H1 (cell line): ENCODE measurements around the gene CDC40. TPM values are rescaled to one million over a fixed set of nuclear protein-coding genes. Genes with fewer than 3 reads are reported as not detected.
A peak's percentile ranks its signal among the peaks of the same experiment; 100 is the strongest.

Experiments
- CTCF ChIA-PET: fragments of 300-600 bp; sonication (Branson Sonifier 250); formaldehyde crosslinking; loops from one replicate; lab custom pipeline; 2021; ENCODE audit not compliant: partially characterized antibody; lab: Charles Lee
- POLR2A ChIA-PET: fragments of 300-600 bp; sonication (Branson Sonifier 250); formaldehyde crosslinking; loops from one replicate; lab custom pipeline; 2021; ENCODE audit warnings: inconsistent platforms; ENCODE audit not compliant: partially characterized antibody; lab: Charles Lee
- DNase-seq, 2 experiments: peaks; one replicate each; pipeline versions ENCODE4 v3.0.0 to v3.0.0-alpha.2; 2010 to 2022; ENCODE audit warnings: low spot score in 2 of 2, low read depth in 1 of 2, mixed read lengths in 1 of 2
- FAIRE-seq: peaks from 2 replicates; lab custom pipeline; 2011; peaks lifted over from hg19 to GRCh38; lab: Jason Lieb, UNC
- H2AFZ ChIP-seq: 2 replicates; pipeline ENCODE4 v1.8.1; 2012; ENCODE audit warnings: low read length, inconsistent platforms
- H2AK5ac ChIP-seq: 2 replicates; pipeline ENCODE4 v1.6.1; 2013; ENCODE audit warnings: low read depth, low read length
- H2BK120ac ChIP-seq: replicated peaks from 2 replicates; pipeline ENCODE3; 2013; ENCODE audit warnings: low read depth, low read length, inconsistent platforms
- H2BK12ac ChIP-seq: 2 replicates; pipeline ENCODE4 v1.6.1; 2013; ENCODE audit warnings: low read depth, low read length
- H2BK15ac ChIP-seq: 2 replicates; pipeline ENCODE4 v1.6.1; 2013; ENCODE audit warnings: low read length
- H2BK20ac ChIP-seq: 2 replicates; pipeline ENCODE4 v1.6.1; 2013; ENCODE audit warnings: low read length
- H2BK5ac ChIP-seq: 2 replicates; pipeline ENCODE4 v1.6.1; 2013; ENCODE audit warnings: low read depth, low read length
- H3K14ac ChIP-seq: 2 replicates; pipeline ENCODE4 v1.6.1; 2013; ENCODE audit warnings: inconsistent platforms; ENCODE audit not compliant: insufficient read length
- H3K18ac ChIP-seq: 2 replicates; pipeline ENCODE4 v1.6.1; 2013; ENCODE audit warnings: low read length; ENCODE audit errors: extremely low read depth
- H3K23ac ChIP-seq: 2 replicates; pipeline ENCODE4 v1.6.1; 2013; ENCODE audit warnings: inconsistent platforms; ENCODE audit not compliant: insufficient read length
- H3K23me2 ChIP-seq: 2 replicates; pipeline ENCODE4 v1.6.1; 2013; ENCODE audit warnings: low read depth, low read length
- H3K27ac ChIP-seq: 2 replicates; pipeline ENCODE4 v1.6.1; 2011; ENCODE audit warnings: low read depth, low read length, inconsistent platforms
- H3K27me3 ChIP-seq, 4 experiments: replicated peaks in 1 of 4; 1 replicate in 1 of 4; 2 replicates in 3 of 4; pipeline versions ENCODE4 v1.6.1 to v1.8.1; 2011 to 2013; ENCODE audit warnings: low read length in 3 of 4, mild to moderate bottlenecking in 3 of 4, inconsistent platforms in 2 of 4, mixed read lengths in 2 of 4, moderate library complexity in 1 of 4; ENCODE audit not compliant: control insufficient read depth in 3 of 4, insufficient read depth in 3 of 4; ENCODE audit errors: extremely low read depth in 1 of 4
- H3K36me3 ChIP-seq, 4 experiments: 2 replicates each; pipeline versions ENCODE4 v1.6.1 to v1.8.1; 2011 to 2013; ENCODE audit warnings: mild to moderate bottlenecking in 4 of 4, low read length in 3 of 4, moderate library complexity in 2 of 4, control low read depth in 1 of 4, inconsistent platforms in 1 of 4; ENCODE audit not compliant: insufficient read depth in 4 of 4, control insufficient read depth in 2 of 4
- H3K4ac ChIP-seq: replicated peaks from 2 replicates; pipeline ENCODE3; 2013; ENCODE audit warnings: low read length, low read depth, mixed read lengths, inconsistent platforms; ENCODE audit not compliant: insufficient read length
- H3K4me1 ChIP-seq, 4 experiments: replicated peaks in 1 of 4; 1 replicate in 1 of 4; 2 replicates in 3 of 4; pipeline versions ENCODE4 v1.6.1 to v1.8.1; 2011 to 2013; ENCODE audit warnings: low read length in 3 of 4, inconsistent platforms in 2 of 4, mixed read lengths in 1 of 4; ENCODE audit not compliant: insufficient read depth in 4 of 4, control insufficient read depth in 3 of 4
- H3K4me2 ChIP-seq, 2 experiments: 2 replicates each; pipeline versions ENCODE4 v1.6.1 to v1.8.1; 2011 to 2013; ENCODE audit warnings: low read depth in 2 of 2, low read length in 2 of 2, control low read depth in 1 of 2, inconsistent platforms in 1 of 2, mild to moderate bottlenecking in 1 of 2; ENCODE audit not compliant: insufficient read depth in 1 of 2
- H3K4me3 ChIP-seq, 4 experiments: fragments of 200-600, 300-600 bp in 1 of 4; sonication (generic), shearing (Covaris generic), sonication (Bioruptor Twin) in 1 of 4; 2 replicates each; pipeline versions ENCODE4 v1.5.1 to v1.8.1; 2011 to 2016; ENCODE audit warnings: low read length in 4 of 4, low read depth in 3 of 4, control low read depth in 2 of 4, inconsistent platforms in 2 of 4, mild to moderate bottlenecking in 2 of 4, mixed read lengths in 1 of 4, moderate library complexity in 1 of 4; ENCODE audit not compliant: insufficient read depth in 2 of 4; ENCODE audit errors: extremely low read depth in 1 of 4
- H3K56ac ChIP-seq: replicated peaks from 2 replicates; pipeline ENCODE3; 2013; ENCODE audit warnings: low read depth, mild to moderate bottlenecking, mixed read lengths, low read length, inconsistent platforms; ENCODE audit not compliant: insufficient read length
- H3K79me1 ChIP-seq: 2 replicates; pipeline ENCODE4 v1.6.1; 2013; ENCODE audit warnings: low read depth, low read length, control low read depth
- H3K79me2 ChIP-seq, 2 experiments: 2 replicates each; pipeline versions ENCODE4 v1.6.1 to v1.8.1; 2012 to 2013; ENCODE audit warnings: low read length in 2 of 2, mild to moderate bottlenecking in 2 of 2, inconsistent platforms in 1 of 2; ENCODE audit not compliant: insufficient read depth in 2 of 2, control insufficient read depth in 1 of 2
- H3K9ac ChIP-seq, 4 experiments: replicated peaks in 1 of 4; 1 replicate in 1 of 4; 2 replicates in 3 of 4; pipeline versions ENCODE4 v1.6.1 to v1.8.1; 2011 to 2013; ENCODE audit warnings: low read depth in 3 of 4, low read length in 3 of 4, control low read depth in 2 of 4, mild to moderate bottlenecking in 2 of 4, moderate library complexity in 2 of 4, inconsistent platforms in 1 of 4; ENCODE audit errors: extremely low read depth in 1 of 4
- H3K9me3 ChIP-seq, 2 experiments: 2 replicates each; pipeline versions ENCODE4 v1.6.1 to v1.8.1; 2012 to 2013; ENCODE audit warnings: mild to moderate bottlenecking in 2 of 2, moderate library complexity in 2 of 2, control low read depth in 1 of 2, inconsistent platforms in 1 of 2, low read depth in 1 of 2, low read length in 1 of 2, mixed read lengths in 1 of 2; ENCODE audit not compliant: insufficient read depth in 2 of 2
- H4K20me1 ChIP-seq, 2 experiments: replicated peaks in 1 of 2; 2 replicates each; pipeline versions ENCODE3 to v1.8.1; 2011 to 2013; ENCODE audit warnings: inconsistent platforms in 2 of 2, low read length in 2 of 2, mild to moderate bottlenecking in 1 of 2; ENCODE audit not compliant: insufficient read depth in 2 of 2, control insufficient read depth in 1 of 2
- H4K5ac ChIP-seq: 2 replicates; pipeline ENCODE4 v1.6.1; 2013; ENCODE audit warnings: low read length, low read depth, mixed read lengths, inconsistent platforms; ENCODE audit not compliant: insufficient read length
- H4K8ac ChIP-seq: 2 replicates; pipeline ENCODE4 v1.8.0; 2013; ENCODE audit warnings: mild to moderate bottlenecking, moderate library complexity, low read length, inconsistent platforms; ENCODE audit not compliant: insufficient read depth; ENCODE audit errors: extremely low read depth
- H4K91ac ChIP-seq: replicated peaks from 2 replicates; pipeline ENCODE3; 2013; ENCODE audit warnings: low read length, mixed read lengths, inconsistent platforms; ENCODE audit not compliant: insufficient read length
- CEBPB ChIP-seq: IDR thresholded peaks from 2 replicates; pipeline ENCODE4 v1.6.1; 2012; ENCODE audit warnings: low read depth, low read length
- HDAC6 ChIP-seq: IDR thresholded peaks from one replicate; pipeline ENCODE4 v1.7.1; 2012; ENCODE audit warnings: low read depth, mild to moderate bottlenecking, inconsistent platforms, low read length, moderate library complexity
- TBP ChIP-seq: IDR thresholded peaks from 2 replicates; pipeline ENCODE4 v1.6.1; 2011; ENCODE audit warnings: low read depth, low read length, improper control_type of control experiment
- WGBS, 2 experiments: shearing (Covaris generic) in 1 of 2; methylation state at CpG; one replicate each; pipeline versions ENCODE4 v1.1.6 to v1.1.7; 2013 to 2015; ENCODE audit warnings: low lambda C conversion rate in 2 of 2, mixed read lengths in 2 of 2, inconsistent platforms in 1 of 2, low coverage in 1 of 2, missing lambda C conversion rate in 1 of 2; ENCODE audit not compliant: insufficient replicate concordance in 2 of 2, insufficient coverage in 1 of 2, insufficient read length in 1 of 2; ENCODE audit errors: extremely low coverage in 1 of 2, missing lambda C conversion rate in 1 of 2; 5-methylcytosine and 5-hydroxymethylcytosine counted together
- polyA plus RNA-seq, 7 experiments: library from polyadenylated mRNA; depleted of rRNA in 3 of 7; stranded (reverse) in 5 of 7; unstranded in 2 of 7; fragments of >200 nt in 5 of 7; fragments of 200-250 nt in 2 of 7; gene quantifications; 1 replicate in 5 of 7; 2 replicates in 1 of 7; 4 replicates in 1 of 7; pipeline versions ENCODE4 v1.2.1 to v1.2.3, GENCODE V29; 2011 to 2013; ENCODE audit warnings: missing spikeins in 2 of 7, mixed read lengths in 2 of 7
- total RNA-seq: library from RNA; stranded (reverse); fragmentation: NEBNext Ultra II Directional; extraction: Animal tissue kit (Norgen Biotek cat#: 25700); gene quantifications from 2 replicates; pipeline ENCODE4 v1.2.1, GENCODE V29; 2021
- TF ChIP-seq, protein P1 (sequence below), 3 experiments: IDR thresholded peaks; 1 replicate in 2 of 3; 2 replicates in 1 of 3; pipeline versions ENCODE4 v1.5.1 to v1.6.1; 2011; ENCODE audit warnings: low read length in 3 of 3, mild to moderate bottlenecking in 3 of 3, inconsistent platforms in 2 of 3, low read depth in 1 of 3, moderate library complexity in 1 of 3; ENCODE audit not compliant: insufficient read depth in 1 of 3; ENCODE audit errors: control extremely low read depth in 1 of 3
- TF ChIP-seq, protein P2 (sequence below): IDR thresholded peaks from 2 replicates; pipeline ENCODE4 v1.6.1; 2012; ENCODE audit warnings: low read length, inconsistent platforms

Gene CDC40
- total and polyA plus RNA-seq, 2 of the 8 experiments (the other 6 are each of a cell fraction or from before 2014, with no cell fraction given): 7.3 to 27.2 TPM

DNA sequence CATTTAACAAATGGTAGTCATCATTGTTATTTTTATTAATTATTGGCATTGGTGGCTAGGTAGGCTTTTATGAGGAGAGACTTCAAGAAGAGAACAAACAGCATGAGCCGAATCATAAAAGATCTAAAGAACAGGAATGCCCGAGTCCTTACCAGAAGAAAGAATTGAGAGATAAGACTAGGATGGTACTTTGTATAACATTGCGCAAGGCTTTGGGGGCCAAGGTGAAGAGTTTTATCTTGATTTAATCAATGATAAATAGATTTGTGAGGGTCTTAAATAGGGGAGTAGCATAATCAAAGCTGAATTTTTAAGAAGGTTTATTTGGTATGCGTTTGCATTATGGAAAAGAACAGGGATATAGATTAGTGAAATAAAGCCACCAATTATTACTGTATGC, 15.4 kb downstream of the CDC40 start:
- H3K4me2 ChIP-seq: no peak overlapping the region
- H3K79me2 ChIP-seq: peaks cover 0 to 27% of the 10 kb centered on the region in 2 experiments; a peak in 2 of 4 replicates
- no peak overlapping the region for H2BK15ac ChIP-seq
- H3K9ac ChIP-seq: no peak overlapping the region
- H2AFZ ChIP-seq: no peak overlapping the region
- H4K5ac ChIP-seq: no peak overlapping the region
- WGBS, 2 experiments: 85 to 100% methylated on average over 1 to 4 of the region's 4 CpGs
- no peak overlapping the region for H3K56ac ChIP-seq
- no peak overlapping the region for H2BK120ac ChIP-seq
- H3K18ac ChIP-seq: no peak overlapping the region
- no peak overlapping the region for H3K27ac ChIP-seq
- H2AK5ac ChIP-seq: no peak overlapping the region
- H3K4me1 ChIP-seq: no peaks in the 10 kb centered on the region
- no peak overlapping the region for H4K8ac ChIP-seq
- FAIRE-seq (no peak), DNase-seq (no peak)
- CTCF ChIA-PET: no interaction called here
- POLR2A ChIA-PET: no interaction called here
- H3K14ac ChIP-seq: no peak overlapping the region
- H4K20me1 ChIP-seq: peaks cover 0 to 1% of the 10 kb centered on the region in 2 experiments
- no peaks in the 10 kb centered on the region; the same call in 1 of the 2 replicates for H3K79me1 ChIP-seq
- peaks cover 0 to 13% (median 0%) of the 10 kb centered on the region in 4 experiments; a peak in 3 of 8 replicates for H3K36me3 ChIP-seq
- H3K4ac ChIP-seq: no peak overlapping the region
- no peak overlapping the region for H3K4me3 ChIP-seq
- H2BK5ac ChIP-seq: no peak overlapping the region
- no peak overlapping the region for H3K23ac ChIP-seq
- no peak overlapping the region for H2BK12ac ChIP-seq
- TF ChIP-seq, protein P1, sequence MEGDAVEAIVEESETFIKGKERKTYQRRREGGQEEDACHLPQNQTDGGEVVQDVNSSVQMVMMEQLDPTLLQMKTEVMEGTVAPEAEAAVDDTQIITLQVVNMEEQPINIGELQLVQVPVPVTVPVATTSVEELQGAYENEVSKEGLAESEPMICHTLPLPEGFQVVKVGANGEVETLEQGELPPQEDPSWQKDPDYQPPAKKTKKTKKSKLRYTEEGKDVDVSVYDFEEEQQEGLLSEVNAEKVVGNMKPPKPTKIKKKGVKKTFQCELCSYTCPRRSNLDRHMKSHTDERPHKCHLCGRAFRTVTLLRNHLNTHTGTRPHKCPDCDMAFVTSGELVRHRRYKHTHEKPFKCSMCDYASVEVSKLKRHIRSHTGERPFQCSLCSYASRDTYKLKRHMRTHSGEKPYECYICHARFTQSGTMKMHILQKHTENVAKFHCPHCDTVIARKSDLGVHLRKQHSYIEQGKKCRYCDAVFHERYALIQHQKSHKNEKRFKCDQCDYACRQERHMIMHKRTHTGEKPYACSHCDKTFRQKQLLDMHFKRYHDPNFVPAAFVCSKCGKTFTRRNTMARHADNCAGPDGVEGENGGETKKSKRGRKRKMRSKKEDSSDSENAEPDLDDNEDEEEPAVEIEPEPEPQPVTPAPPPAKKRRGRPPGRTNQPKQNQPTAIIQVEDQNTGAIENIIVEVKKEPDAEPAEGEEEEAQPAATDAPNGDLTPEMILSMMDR (IDR thresholded peaks at IDR 0.05; ENCODE audit: control extremely low read depth in 1 of 3, insufficient read depth in 1 of 3, low read depth in 1 of 3, low read length in 3 of 3): no peak
- TF ChIP-seq, protein P2, sequence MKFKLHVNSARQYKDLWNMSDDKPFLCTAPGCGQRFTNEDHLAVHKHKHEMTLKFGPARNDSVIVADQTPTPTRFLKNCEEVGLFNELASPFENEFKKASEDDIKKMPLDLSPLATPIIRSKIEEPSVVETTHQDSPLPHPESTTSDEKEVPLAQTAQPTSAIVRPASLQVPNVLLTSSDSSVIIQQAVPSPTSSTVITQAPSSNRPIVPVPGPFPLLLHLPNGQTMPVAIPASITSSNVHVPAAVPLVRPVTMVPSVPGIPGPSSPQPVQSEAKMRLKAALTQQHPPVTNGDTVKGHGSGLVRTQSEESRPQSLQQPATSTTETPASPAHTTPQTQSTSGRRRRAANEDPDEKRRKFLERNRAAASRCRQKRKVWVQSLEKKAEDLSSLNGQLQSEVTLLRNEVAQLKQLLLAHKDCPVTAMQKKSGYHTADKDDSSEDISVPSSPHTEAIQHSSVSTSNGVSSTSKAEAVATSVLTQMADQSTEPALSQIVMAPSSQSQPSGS: no peak
- TF ChIP-seq CEBPB: peak; percentile 93
- no peak for TF ChIP-seq HDAC6
- no peak for TF ChIP-seq TBP
- TF ChIP-seq, all 59 proteins: peak for 1
- H3K23me2 ChIP-seq: no peaks in the 10 kb centered on the region
- no peaks in the 10 kb centered on the region for H3K27me3 ChIP-seq
- no peak overlapping the region for H2BK20ac ChIP-seq
- H4K91ac ChIP-seq: no peak overlapping the region
- H3K9me3 ChIP-seq: no peaks in the 10 kb centered on the region
